Activated CD4-positive, alpha-beta T cell treated with anti-CD3 and anti-CD28 coated beads, Interleukin-10, Interleukin-2, amounts not matched to agents 100 ng/mL and 50 ng/mL, durations not matched to agents 16 hours and 8 hours (primary cell): Measurements from ENCODE around the gene SLC22A14.
"Not testable (repeated sequence)": the region's sequence is repeated elsewhere in the genome, so short reads cannot be mapped to it uniquely, and the experiment has no call there.

Experiments used
- DNase-seq: peaks from one replicate; pipeline ENCODE4 v3.0.0-alpha.2; 2020

SLC22A14 gene

GRCh38 chr3:38271553-38271952 lies 10.5 kb upstream of the SLC22A14 start:
- DNase-seq, result no peak

GRCh38 chr3:38274864-38275649 lies 7.0 kb upstream of the SLC22A14 start:
- DNase-seq, result no peak

GRCh38 chr3:38275658-38276057 lies 6.4 kb upstream of the SLC22A14 start:
- no peak for DNase-seq

DNA sequence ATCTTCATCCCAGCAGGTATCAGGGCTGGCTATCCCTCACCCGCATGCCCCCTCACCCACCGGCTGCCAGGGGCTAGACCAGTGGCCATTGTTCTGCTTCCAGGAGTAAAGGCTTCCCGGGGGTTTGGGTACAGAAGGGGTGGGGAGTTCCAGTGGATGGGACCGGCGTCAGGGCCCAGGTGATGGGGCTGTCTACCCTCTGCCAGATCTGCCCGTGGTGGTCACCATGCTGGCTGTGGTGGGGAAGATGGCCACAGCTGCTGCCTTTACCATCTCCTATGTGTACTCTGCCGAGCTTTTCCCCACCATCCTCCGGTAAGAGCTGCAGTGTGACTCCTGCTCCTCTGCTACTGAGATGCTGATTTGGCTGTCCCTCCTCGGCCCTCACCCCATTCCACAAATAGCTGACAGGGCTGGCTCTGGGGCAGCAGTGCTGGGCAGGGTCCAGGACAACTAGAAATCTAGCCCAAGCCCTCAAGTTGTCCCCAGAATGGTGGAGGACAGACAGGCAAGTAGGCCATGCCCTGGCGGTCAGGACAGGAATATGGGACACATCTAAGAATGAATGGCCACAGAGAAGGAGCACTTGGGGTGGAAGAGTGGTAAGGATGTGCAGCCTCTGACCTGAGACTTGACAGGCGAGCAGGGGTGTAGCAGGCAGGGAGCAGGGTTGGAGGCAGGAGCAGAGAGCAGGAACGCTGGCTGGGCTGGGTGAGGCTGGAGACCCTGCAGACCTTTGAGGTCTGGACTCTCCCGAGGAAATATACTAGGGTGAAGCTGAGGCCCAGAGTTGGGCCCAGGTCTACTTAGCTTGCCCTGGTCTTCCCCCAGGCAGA lies 5.8 kb upstream of the SLC22A14 start:
- no peak for DNase-seq

- no peak for DNase-seq
Measured at GRCh38 chr3:38276917-38277630, 5.0 kb upstream of the SLC22A14 start.

DNA sequence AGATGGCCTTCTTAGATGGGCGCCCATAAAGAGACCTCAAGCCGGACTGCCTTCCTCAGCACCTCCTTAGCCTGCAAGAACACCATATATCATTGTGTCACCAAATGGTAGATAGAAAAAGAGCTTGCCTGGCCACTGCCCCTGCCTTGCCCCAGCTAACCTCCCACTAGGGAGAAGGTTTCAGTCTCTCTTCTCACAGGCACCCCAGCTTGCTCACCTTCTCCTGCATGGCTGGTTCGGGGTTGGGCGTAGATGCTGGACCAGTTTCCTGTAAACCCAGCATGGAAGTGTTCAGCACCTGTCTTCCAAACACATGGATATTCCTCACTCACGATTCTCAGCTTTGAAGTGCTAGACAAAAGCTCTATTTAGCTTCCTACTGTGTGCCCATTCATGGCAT lies 3.3 kb upstream of the SLC22A14 start:
- no peak for DNase-seq

- no peak for DNase-seq
Measured at GRCh38 chr3:38283810-38284755, 2.0 kb downstream of the SLC22A14 start.

GRCh38 chr3:38284756-38285150 lies 2.7 kb downstream of the SLC22A14 start:
- no peak for DNase-seq

DNA sequence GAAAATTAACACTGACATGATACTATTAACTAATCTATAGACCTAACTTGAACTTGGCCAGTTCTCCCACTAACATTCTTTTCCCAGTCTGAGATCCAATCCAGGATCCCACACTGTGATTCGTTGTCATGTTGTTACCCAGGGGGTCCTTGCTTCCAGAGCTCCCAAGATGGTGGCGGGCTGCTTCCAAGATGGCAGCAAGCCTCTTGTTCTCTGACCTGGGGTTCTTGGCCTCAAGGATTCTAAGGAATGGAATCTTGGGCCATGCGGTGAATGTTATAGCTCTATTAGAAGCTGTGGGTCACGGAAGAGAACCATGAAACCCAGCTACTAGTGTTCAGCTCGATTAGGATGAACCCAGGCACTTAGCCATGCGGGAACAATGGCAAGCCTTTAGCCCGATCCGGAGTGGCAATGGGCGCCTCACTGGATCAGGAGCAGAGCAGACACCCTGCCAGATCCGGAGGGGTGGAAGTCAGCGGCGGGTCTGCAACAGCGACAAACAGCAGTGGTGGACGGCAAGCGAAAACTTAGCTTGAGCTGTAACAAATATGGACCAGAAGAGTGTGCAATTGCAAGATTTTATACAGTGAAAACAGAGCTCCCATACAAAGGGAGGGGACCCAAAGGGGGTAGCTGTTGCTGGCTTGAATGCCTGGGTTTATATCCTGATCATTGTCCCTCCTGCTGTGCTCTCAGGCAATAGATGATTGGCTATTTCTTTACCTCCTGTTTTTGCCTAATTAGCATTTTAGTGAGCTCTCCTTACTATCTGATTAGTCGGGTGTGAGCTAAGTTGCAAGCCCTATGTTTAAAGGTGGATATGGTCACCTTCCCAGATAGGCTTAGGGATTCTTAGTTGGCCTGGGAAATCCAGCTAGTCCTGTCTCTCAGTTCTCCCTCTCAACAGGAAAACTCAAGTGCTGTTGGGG lies 7.5 kb downstream of the SLC22A14 start:
- DNase-seq, result not testable (repeated sequence)

GRCh38 chr3:38297053-38297452 lies 15.0 kb downstream of the SLC22A14 start:
- DNase-seq, result not testable (repeated sequence)

DNA sequence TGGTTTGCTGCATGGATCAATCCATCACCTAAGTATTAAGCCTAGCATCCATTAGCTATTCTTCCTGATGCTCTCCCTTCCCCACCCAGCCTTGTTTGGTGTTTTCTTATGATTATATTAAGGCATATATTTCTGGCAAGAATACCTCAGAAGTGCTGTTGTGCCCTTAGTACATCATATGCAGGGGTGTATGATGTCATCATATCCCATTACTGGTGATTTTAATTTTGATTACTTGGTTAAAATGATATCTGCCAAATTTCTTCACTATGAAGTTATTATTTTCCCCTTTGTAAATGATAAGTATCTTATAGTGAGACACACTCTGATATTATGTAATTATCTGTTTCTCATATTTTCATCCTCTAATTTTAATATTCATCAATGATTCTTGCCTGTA lies 15.4 kb downstream of the SLC22A14 start:
- DNase-seq, result no peak

DNA sequence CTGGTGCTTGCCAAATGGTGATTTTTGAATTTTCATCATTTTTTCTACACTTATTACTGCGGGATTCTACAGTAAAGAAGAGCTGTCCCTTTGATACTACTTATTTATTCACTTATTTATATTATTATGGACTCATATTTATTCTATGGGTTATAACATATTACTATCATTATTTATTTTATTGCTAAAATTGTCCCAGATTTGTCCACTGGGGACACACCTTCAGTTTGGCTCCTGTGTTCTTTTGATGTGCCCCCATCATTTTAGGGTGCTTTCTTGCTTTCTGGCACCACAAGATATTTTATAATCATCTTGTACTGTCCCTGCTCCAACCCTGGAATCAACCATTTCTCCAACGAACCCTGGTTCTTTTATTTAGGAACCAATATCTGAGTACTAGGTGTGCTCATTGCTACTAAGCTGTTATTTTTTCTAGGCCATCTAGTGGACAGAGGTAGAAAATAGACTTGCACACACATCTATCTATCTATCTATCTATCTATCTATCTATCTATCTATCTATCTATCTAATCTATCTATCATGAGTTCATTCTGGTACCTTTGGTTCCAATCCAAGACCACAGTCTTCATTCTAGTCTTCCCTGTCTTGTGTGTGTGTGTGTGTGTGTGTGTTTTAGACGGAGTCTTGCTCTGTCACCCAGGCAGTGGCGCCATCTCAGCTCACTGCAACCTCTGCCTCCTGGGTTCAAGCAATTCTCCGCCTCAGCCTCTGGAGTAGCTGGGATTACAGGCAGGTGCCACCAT lies 16.0 kb downstream of the SLC22A14 start:
- DNase-seq, result no peak

- no peak for DNase-seq
Measured at GRCh38 chr3:38306941-38307340, 24.8 kb downstream of the SLC22A14 start.

DNA sequence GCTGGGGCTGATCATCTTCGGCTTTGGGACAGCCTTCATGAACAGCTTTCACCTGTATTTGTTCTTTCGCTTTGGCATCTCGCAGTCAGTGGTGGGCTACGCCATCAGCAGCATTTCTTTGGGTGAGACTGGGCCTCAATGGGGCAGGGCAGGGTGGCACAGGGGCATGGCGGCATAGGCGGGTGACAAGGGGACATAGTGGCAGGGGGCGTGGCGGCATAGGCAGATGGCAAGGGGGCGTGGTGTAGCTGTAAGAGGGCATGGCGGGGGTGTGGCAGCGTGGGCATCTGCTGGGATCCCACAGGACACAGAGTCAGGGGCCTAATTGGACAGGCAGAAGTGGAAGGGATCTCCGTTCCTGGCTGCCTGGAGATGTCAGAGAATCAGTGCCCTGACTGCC lies 25.5 kb downstream of the SLC22A14 start:
- no peak for DNase-seq

DNA sequence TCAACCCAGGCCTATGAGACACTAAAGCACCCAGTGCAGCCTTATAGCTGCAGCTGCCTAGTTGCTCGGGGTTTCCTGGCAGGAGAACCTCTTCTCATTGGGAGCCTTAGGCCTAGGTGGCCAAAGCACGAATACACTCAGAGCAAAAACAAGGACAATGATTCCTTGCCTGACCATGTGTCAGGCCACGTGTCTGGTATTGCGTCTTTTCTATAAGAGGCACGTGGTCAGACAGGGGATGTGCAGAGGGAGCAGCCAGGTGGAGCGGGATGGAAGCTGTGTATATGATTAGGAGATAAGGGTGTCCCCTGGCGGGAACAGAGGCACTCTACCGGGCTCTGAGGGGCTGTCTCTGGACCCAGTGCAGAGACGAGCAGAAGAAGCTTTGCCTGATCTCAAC lies 26.4 kb downstream of the SLC22A14 start:
- DNase-seq, result no peak

DNA sequence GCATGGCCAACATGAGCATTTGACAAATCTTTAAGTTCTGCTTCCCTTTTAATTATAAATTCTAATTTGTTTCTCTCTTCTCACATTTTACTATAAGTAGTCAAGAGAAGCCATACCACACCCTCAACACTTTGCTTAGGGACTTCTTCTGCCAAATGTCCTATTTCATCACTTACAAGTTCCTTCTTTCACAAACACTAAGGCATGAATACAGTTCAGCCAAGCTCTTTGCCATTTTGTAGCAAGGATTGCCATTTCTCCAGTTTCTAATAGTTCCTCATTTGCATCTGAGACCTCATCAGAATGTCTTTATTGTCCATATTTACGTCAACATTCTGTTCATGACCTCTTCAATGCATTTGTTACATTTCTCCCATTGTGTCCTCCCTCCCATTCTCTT lies 29.4 kb downstream of the SLC22A14 start:
- no peak for DNase-seq

DNA sequence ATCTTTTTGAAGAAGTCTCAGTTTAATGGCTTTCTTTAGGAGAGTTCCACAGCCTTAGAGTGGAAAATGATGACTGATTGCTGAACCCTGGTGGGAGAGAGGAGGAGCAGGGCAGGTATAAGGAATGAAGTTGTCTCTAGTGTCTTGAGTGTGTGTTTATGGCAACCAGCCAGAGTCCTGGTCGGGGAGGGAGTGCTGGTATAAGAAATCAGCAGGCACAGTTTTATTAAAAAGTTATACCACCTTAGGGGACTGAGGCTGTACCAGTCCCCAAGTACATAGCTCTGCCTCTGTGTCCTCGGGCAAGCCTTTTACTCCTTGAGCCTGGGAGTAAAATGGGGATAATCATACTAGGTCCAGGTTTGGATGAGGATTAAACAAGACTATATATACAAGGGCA lies 29.8 kb downstream of the SLC22A14 start:
- DNase-seq, result no peak

- DNase-seq, result no peak
Measured at GRCh38 chr3:38312356-38312755, 30.3 kb downstream of the SLC22A14 start.

GRCh38 chr3:38313263-38313662 lies 31.2 kb downstream of the SLC22A14 start:
- DNase-seq, result no peak

- DNase-seq, result no peak
Measured at GRCh38 chr3:38313695-38314094, 31.6 kb downstream of the SLC22A14 start.
